WTC11 (cell line): ENCODE results near the gene PAK3.

Experiments used
- ATF1 ChIP-seq: sonication (generic); formaldehyde crosslinking; IDR thresholded peaks from 2 replicates; pipeline ENCODE4 v1.8.1; 2023; ENCODE audit warnings: mild to moderate bottlenecking, moderate library complexity, missing genetic modification reagents
- CTCF ChIP-seq: fragments of 200-600 bp; IDR thresholded peaks from 2 replicates; pipeline ENCODE4 v1.8.0; 2022; ENCODE audit warnings: antibody characterized with exemption
- HMGXB4 ChIP-seq: sonication (generic); formaldehyde crosslinking; IDR thresholded peaks from 2 replicates; pipeline ENCODE4 v1.8.1; 2023; ENCODE audit warnings: mild to moderate bottlenecking, moderate library complexity, missing genetic modification reagents
- TF ChIP-seq, protein P1 (sequence below): sonication (generic); formaldehyde crosslinking; IDR thresholded peaks from 2 replicates; pipeline ENCODE4 v1.8.0; 2022; ENCODE audit warnings: mild to moderate bottlenecking, missing genetic modification reagents

DNA sequence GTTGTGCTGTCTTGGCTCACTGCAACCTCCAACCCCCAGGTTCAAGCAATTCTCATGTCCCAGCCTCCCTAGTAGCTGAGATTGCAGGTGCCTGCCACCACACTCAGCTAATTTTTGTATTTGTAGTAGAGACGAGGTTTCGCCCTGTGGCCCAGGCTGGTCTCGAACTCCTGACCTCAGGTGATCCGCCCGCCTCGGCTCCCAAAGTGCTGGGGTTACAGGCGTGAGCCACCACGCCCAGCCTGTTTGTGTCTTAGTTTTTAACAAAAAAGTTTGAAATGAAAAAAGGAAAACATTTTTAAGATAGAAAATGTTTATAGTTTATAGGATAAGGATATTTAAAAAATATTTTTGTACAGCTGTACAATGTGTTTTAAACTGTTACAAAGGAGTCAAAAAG is 111.9 kb downstream of the PAK3 start:
- TF ChIP-seq CTCF = no peak
- TF ChIP-seq, protein P1, sequence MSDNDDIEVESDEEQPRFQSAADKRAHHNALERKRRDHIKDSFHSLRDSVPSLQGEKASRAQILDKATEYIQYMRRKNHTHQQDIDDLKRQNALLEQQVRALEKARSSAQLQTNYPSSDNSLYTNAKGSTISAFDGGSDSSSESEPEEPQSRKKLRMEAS = no peak
- TF ChIP-seq ATF1 (CRISPR knock-in tag) = no peak
- TF ChIP-seq HMGXB4 = no peak
